GM18502 (cell line): ENCODE results near the gene OR51M1.

Experiments used
- ATAC-seq: cut with Tn5 transposase; IDR thresholded peaks from one replicate; pipeline ENCODE4 v1.9.1; 2021; ENCODE audit warnings: mild to moderate bottlenecking; ENCODE audit not compliant: unreplicated experiment, poor library complexity

Gene OR51M1

DNA sequence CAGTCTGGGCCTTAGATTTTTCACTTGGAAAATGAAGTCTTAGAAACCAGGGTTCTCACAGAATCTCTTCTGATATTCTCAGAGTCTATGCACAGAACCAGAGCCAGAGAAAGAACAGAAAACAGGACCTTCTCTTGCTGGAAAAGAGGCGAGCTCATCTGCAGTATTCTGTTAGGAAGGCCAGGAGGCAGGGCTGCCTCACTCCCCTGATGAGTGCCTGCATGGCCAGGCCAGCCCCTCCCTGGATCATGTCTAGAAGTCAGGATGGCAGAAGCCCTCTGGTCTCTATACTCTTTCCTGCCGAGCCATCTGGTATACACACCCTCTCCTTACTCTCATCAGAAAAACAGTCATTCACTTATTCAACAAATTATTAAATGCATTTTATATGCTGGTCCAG, 723 bp downstream of the OR51M1 start:
- no peak for ATAC-seq

DNA sequence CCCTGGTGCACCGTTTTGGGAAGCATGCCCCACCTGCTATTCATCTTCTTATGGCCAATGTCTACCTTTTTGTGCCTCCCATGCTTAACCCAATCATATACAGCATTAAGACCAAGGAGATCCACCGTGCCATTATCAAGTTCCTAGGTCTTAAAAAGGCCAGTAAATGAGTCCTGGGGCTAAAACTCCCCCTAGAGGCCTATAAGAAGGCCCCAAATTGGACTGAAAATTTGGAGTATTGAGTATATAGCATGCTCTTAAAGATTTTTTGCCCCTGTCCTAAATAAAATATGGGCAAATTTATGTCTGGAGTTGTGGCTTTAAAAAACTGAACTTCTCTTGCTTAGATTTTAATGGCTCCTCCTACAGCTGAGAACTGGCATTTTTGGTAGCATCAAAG, 6.6 kb downstream of the OR51M1 start:
- no peak for ATAC-seq

DNA sequence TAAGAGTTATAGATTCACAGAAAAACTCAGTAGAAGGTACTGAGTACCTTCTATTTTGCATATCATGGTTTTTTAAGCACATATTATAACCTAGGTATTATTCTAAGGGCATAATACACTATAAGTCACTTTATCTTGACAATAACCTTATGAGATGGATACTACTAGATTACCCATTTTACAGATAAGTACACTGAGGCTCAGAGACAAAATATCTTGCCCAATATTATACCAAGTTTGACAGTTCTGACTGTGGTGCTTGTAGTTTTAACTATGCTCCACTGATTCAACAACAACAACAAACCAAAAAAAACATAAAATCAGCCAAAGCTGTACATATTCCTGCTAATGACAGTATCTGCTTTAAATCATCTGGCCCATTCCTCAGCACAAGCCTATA, 10.5 kb downstream of the OR51M1 start:
- ATAC-seq, result no peak

DNA sequence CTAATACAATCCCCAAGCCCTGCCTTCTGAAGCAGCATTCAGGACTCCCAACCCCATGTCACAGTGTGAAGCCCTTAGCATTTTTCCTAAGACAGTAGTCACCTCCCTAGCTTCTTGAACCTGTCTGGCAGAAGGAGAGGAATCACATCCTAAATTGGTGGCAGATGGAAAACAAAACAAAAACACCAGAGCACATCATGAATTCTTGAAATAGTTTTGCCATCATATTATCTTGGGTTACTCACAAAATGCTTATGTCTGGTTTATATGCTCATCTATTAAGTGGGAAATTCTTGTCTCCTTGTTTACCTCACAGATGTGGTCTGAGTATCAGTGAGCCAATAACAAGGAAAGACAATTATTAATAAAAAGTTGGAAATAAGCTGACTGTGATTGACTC, 15.3 kb downstream of the OR51M1 start:
- ATAC-seq, result no peak

DNA sequence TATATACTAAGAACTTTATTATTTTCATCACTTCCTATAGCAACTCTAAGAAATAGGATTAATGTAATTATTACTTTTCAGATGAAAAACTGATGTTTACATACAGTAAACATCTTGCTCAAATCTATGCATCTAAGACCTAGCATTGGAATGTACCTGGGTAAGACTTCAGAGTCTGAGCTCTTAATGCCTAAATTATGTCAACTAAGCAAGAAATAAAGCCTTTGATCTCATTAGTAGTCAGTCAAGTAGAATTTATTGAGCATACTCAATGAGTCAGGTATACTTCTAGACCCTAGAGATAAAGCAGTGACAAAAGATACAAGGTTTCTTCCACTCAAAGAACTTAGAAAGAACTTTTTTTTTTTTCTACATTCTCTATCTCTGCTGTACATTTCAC, 21.6 kb downstream of the OR51M1 start:
- no peak for ATAC-seq

DNA sequence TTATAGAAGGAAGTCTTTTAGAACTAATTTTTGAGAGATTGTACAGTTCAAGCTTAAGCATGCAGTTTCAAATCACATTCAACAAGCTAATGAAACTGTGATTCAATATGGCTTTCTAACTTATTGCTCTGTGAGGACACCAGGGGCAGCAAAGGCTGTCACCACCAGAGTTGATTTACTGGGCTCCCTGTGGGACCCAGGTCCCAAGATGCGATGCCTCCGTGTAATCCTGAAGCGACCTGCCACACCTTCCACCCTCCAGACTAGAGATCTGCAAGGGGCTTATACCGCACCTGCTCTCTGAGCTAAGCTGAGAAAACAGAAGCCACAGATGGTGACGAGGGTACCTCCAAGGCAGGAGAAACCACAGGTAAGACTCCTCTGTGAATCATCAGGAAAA, 37.4 kb downstream of the OR51M1 start:
- ATAC-seq, result no peak

DNA sequence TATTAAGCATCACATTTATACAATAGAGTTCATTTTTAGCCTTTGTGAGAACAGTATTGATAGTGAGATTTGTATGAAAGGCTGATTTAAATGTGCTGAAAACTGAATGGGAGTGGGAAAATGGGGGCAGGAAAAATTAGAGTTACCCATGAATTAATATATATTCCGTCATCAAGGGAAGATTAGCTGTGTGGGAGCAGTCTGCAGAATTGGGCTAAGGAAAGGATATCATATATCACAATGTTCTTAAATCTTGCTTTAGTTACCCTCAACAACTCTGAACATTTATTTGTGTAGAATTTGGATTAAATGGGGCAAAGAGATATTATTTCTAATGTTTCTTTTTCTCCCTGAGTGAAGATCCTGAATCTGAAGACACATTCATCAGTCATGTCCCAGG, 38.2 kb downstream of the OR51M1 start, which contains the start of gene OR51Q1:
Gene OR51Q1 (plus strand): TSS at position 301 of the 400 bp plus-strand sequence. CDS start 90 bp downstream, at position 391.
- ATAC-seq, result no peak

DNA sequence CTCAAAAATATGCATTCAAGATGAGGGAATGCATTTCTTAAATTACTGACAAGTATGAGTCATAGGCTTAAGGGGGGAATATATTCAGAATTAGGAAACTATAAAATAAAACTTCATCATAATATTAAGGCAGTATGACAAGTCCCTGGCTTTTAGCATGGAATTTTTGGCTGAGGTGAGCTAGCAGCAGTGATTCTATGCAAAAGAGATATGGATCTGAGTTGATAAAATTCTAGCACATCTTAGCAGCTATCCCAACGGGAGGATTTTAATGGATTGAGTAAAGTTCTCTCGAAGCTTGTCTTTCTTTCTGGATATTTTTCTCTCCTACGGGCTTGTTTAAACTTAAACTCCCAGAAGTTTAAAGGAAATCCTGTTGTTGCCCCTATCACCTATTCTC, 39.5 kb downstream of the OR51M1 start:
- ATAC-seq, result no peak

DNA sequence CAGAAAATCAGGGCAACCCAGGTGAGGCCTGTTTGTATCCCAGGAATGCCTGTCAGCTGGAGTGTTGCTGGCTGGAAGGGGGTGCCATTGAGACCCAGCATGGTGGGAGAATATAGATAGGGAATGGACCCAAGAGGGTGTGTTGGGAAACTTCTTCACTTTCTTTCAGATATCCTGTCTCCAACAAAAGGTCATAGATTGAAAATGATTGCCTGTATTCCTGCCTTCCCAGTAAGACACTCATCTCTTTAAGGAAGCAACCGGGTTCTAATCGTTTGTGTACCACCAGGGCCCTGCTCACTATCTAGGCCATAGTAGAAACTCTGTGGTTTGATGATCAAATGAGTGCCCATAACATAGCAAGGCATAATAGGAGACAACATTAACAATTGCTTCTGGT, 57.8 kb downstream of the OR51M1 start, which contains the start of gene OR51I1:
Gene OR51I1 (minus strand): TSS at position 101 of the 400 bp plus-strand sequence. CDS start 0 bp downstream, at position 101.
- ATAC-seq, result no peak
